Measurements from ENCODE around the gene ROR2. TPM values are rescaled to one million over a fixed set of nuclear protein-coding genes. Genes with fewer than 3 reads are reported as not detected.

The ROR2 gene
- total and polyA plus RNA-seq, 2 donors: 4.5 to 7.1 TPM

DNA sequence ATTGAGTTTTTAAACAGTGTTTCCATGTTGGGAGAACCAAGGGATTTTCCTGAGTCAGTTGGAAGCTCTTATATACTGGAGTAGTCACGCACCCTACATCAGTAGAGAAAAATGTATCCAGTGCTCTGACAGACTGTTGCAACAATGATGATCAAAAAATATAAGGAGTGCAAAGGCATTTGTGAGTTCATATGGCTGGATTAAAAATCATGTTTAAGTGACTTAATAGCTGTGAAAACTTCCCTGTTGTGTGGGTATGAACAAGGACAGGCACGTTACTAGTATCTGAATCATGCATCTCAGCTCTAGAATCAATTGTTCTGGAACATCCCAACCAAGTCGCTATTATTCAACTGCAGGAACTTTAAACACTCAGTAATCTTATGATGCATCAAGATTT lies 229.7 kb downstream of the ROR2 start:
- Histone ChIP-seq H3K27ac (ENCODE audit: low read depth in 1 of 2, low read length in 1 of 2) (no peak overlapping the region), H3K36me3 (ENCODE audit: control insufficient read depth in 2 of 2, insufficient read depth in 2 of 2, low read length in 1 of 2) (no peaks in the 10 kb centered on the region), H3K27me3 (ENCODE audit: control insufficient read depth in 2 of 2, insufficient read depth in 1 of 2, low read length in 1 of 2) (peaks cover 0 to 22% of the 10 kb centered on the region in 2 donors), H3K9me3 (ENCODE audit: control insufficient read depth in 2 of 2, insufficient read depth in 1 of 2, low read length in 1 of 2) (no peaks in the 10 kb centered on the region), H3K4me1 (ENCODE audit: control insufficient read depth in 2 of 2, insufficient read depth in 2 of 2, low read length in 2 of 2) (no peaks in the 10 kb centered on the region), H3K4me3 (ENCODE audit: low read length in 2 of 2) (no peak overlapping the region)
- DNase-seq (ENCODE audit: low read depth in 6 of 9, low spot score in 9 of 9): no peak
- 80% methylated on average over 3 of the region's 3 CpGs for WGBS

DNA sequence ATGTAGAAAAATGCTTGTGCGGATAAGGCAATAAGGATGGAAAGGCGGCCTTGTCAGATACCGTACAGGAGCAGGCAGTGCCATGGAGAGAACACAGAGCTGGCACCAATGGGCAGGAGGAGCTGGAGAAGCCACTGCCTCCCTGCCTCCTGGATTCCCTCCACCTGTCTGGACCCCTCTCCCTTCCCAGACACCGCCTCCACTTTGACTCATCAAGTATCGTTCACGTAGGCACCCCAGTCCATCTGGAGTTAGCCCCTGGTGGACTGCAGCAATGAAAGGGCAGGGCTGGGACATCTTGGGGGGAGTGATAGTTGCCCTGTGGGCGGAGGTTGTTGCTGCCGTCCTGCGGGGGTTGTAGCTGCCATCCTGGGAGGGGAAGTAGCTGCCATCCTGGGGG lies 232.0 kb downstream of the ROR2 start:
- Histone ChIP-seq H3K36me3 (ENCODE audit: control insufficient read depth in 2 of 2, insufficient read depth in 2 of 2, low read length in 1 of 2) (no peaks in the 10 kb centered on the region), H3K9me3 (ENCODE audit: control insufficient read depth in 2 of 2, insufficient read depth in 1 of 2, low read length in 1 of 2) (no peaks in the 10 kb centered on the region), H3K27ac (ENCODE audit: low read depth in 1 of 2, low read length in 1 of 2) (no peak overlapping the region), H3K27me3 (ENCODE audit: control insufficient read depth in 2 of 2, insufficient read depth in 1 of 2, low read length in 1 of 2) (peaks cover 0 to 24% of the 10 kb centered on the region in 2 donors), H3K4me3 (ENCODE audit: low read length in 2 of 2) (no peak overlapping the region), H3K4me1 (ENCODE audit: control insufficient read depth in 2 of 2, insufficient read depth in 2 of 2, low read length in 2 of 2) (no peaks in the 10 kb centered on the region)
- no peak for DNase-seq (ENCODE audit: low read depth in 6 of 9, low spot score in 9 of 9)
- WGBS: 89% methylated on average over 9 of the region's 9 CpGs

DNA sequence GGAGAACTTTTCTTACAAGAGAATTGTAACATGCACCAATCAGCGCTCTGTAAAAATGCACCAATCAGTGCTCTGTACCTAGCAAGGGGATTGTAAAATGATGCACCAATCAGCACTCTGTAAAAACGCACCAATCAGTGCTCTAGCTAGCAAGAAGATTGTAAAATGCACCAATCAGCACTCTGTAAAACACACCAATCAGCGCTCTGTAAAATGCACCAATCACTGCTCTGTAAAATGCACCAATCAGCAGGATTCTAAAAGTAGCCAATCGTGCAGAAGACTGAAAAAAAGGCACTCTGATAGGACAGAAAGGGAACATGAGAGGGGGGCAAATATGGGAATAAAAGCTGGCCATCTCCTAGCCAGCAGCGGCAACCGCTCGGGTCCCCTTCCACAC lies 233.2 kb downstream of the ROR2 start:
- Histone ChIP-seq H3K36me3 (ENCODE audit: control insufficient read depth in 2 of 2, insufficient read depth in 2 of 2, low read length in 1 of 2) (no peaks in the 10 kb centered on the region), H3K4me1 (ENCODE audit: control insufficient read depth in 2 of 2, insufficient read depth in 2 of 2, low read length in 2 of 2) (peaks cover 0 to 5% of the 10 kb centered on the region in 2 donors), H3K27ac (ENCODE audit: low read depth in 1 of 2, low read length in 1 of 2) (no peak overlapping the region), H3K27me3 (ENCODE audit: control insufficient read depth in 2 of 2, insufficient read depth in 1 of 2, low read length in 1 of 2) (peaks cover 0 to 22% of the 10 kb centered on the region in 2 donors), H3K9me3 (ENCODE audit: control insufficient read depth in 2 of 2, insufficient read depth in 1 of 2, low read length in 1 of 2) (no peaks in the 10 kb centered on the region), H3K4me3 (ENCODE audit: low read length in 2 of 2) (no peak overlapping the region)
- no peak for DNase-seq (ENCODE audit: low read depth in 6 of 9, low spot score in 9 of 9)
- 96% methylated on average over 7 of the region's 7 CpGs for WGBS

DNA sequence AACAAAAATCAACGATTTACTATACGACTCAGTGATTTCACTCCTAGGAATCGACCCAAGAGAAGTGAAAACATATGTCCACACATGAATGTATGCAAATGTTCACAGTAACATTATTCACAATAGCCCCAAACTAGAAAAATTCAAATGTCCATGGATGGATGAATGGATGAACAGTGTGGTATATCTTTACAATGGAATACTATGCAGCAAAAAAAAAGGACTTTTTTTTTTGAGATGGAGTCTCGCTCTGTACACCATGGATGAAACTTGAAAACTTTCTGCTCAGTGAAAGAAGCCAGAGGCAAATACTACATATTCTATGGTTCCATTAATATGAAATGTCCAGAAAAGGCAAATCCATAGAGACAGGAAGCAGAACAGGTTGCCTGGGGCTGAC lies 233.8 kb downstream of the ROR2 start:
- no peak overlapping the region for H3K27ac ChIP-seq (ENCODE audit: low read depth in 1 of 2, low read length in 1 of 2)
- H3K4me1 ChIP-seq (ENCODE audit: control insufficient read depth in 2 of 2, insufficient read depth in 2 of 2, low read length in 2 of 2): peaks cover 0 to 6% of the 10 kb centered on the region in 2 donors
- 96% methylated on average over 4 of the region's 4 CpGs for WGBS
- H3K9me3 ChIP-seq (ENCODE audit: control insufficient read depth in 2 of 2, insufficient read depth in 1 of 2, low read length in 1 of 2): no peaks in the 10 kb centered on the region
- H3K4me3 ChIP-seq (ENCODE audit: low read length in 2 of 2): no peak overlapping the region
- no peak for DNase-seq (ENCODE audit: low read depth in 6 of 9, low spot score in 9 of 9)
- H3K27me3 ChIP-seq (ENCODE audit: control insufficient read depth in 2 of 2, insufficient read depth in 1 of 2, low read length in 1 of 2): peaks cover 0 to 20% of the 10 kb centered on the region in 2 donors
- H3K36me3 ChIP-seq (ENCODE audit: control insufficient read depth in 2 of 2, insufficient read depth in 2 of 2, low read length in 1 of 2): no peaks in the 10 kb centered on the region

DNA sequence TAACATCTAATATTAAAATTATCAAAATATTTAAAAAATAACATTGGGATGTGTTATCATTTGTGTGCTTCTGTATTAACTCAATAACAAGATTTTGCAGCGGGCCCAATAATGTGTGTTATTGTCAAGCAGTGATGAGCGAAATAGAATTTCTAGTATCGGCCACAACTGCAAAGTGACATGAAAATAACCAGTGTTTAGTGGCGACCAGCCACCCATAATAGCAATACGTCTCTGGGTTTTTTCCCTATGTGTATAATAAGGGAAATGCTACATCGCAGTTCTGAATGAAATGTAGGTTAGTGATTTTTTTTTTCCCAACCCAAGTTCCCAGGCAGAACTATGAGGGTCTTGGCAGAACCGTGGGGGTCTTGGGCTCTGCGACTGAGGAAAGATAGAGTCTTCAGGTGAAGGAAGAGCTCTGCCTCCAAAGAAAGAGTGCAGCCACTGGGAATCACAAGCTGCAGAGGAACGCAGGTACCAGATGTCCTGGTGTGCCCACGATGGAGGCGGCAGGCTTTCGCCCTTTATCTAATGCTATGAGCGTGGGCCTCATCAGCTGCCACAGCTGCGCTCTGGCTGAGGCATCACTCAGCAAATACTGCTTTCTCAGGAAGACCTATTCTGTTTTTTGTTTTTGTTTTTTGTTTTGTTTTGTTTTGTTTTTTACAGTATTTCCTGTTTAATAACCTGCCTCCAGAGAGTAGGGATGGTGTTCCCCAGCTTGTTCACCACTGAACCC lies 235.0 kb downstream of the ROR2 start:
- no peak overlapping the region for H3K27ac ChIP-seq (ENCODE audit: low read depth in 1 of 2, low read length in 1 of 2)
- no peak for DNase-seq (ENCODE audit: low read depth in 6 of 9, low spot score in 9 of 9)
- H3K9me3 ChIP-seq (ENCODE audit: control insufficient read depth in 2 of 2, insufficient read depth in 1 of 2, low read length in 1 of 2): no peaks in the 10 kb centered on the region
- peaks cover 0 to 12% of the 10 kb centered on the region in 2 donors for H3K27me3 ChIP-seq (ENCODE audit: control insufficient read depth in 2 of 2, insufficient read depth in 1 of 2, low read length in 1 of 2)
- H3K4me1 ChIP-seq (ENCODE audit: control insufficient read depth in 2 of 2, insufficient read depth in 2 of 2, low read length in 2 of 2): peaks cover 0 to 6% of the 10 kb centered on the region in 2 donors
- H3K4me3 ChIP-seq (ENCODE audit: low read length in 2 of 2): no peak overlapping the region
- 95% methylated on average over 14 of the region's 14 CpGs for WGBS
- no peaks in the 10 kb centered on the region for H3K36me3 ChIP-seq (ENCODE audit: control insufficient read depth in 2 of 2, insufficient read depth in 2 of 2, low read length in 1 of 2)

DNA sequence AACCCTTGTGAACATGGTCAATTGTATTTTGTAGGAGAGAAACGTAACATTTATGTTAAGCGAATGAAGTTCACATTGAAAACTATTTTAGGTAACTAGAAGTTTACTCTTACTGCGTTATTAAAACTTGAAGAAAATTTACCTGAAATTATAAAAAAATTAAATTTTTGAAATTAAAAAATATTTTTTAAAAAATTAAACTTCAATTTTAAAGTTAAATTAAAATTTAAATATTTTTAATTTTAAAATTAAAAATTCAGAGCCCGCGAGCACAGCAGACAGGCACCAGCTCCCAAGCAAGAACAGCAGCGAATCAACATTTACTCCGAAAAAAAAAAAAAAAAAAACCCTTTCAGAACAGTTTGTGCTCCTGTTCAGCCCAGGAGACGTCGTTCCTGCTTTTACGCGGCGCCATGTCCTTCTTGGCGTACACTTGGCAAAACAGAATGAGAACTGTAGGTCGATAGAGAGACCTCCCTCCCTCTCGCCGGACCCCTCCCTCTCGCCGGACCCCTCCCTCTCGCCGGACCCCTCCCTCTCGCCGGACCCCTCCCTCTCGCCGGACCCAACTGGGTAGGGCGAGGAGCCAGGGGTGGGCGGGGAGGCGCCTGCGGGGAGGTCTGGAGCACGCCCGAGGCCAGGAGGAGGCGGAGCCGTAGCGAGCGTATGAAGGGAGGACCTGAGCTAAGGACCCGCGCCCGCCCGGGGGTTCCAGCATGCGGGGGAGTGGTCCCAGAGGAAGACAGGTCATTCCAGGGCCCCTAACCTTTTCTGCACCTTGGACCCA lies 235.8 kb downstream of the ROR2 start:
- Histone ChIP-seq H3K27me3 (ENCODE audit: control insufficient read depth in 2 of 2, insufficient read depth in 1 of 2, low read length in 1 of 2) (peaks cover 0 to 11% of the 10 kb centered on the region in 2 donors), H3K27ac (ENCODE audit: low read depth in 1 of 2, low read length in 1 of 2) (no peak overlapping the region)
- DNase-seq (ENCODE audit: low read depth in 6 of 9, low spot score in 9 of 9): peak in 2 of 9 donors; percentile 9 to 40

DNA sequence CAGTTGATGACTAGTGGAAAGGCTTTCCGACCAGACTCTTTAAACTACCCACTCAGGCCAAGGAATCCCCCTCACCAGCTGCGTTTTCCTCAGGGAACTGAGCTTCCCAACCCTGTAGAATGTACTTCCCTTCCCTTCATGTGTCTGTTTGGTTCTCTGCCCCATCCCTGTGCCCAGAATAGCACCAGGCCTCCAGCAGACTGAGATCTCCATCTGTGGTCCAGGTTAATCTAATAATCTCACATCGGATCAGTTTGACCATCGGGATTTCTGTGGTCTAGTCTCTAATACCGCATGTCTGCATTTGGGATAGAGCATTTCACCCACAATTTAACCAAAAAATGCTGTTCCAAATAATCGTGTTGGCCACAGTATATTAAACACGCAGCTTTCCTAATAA lies 237.2 kb downstream of the ROR2 start:
- Histone ChIP-seq H3K27me3 (ENCODE audit: control insufficient read depth in 2 of 2, insufficient read depth in 1 of 2, low read length in 1 of 2) (peaks cover 0 to 3% of the 10 kb centered on the region in 2 donors), H3K27ac (ENCODE audit: low read depth in 1 of 2, low read length in 1 of 2) (no peak overlapping the region), H3K9me3 (ENCODE audit: control insufficient read depth in 2 of 2, insufficient read depth in 1 of 2, low read length in 1 of 2) (no peaks in the 10 kb centered on the region), H3K4me1 (ENCODE audit: control insufficient read depth in 2 of 2, insufficient read depth in 2 of 2, low read length in 2 of 2) (peaks cover 0 to 6% of the 10 kb centered on the region in 2 donors), H3K36me3 (ENCODE audit: control insufficient read depth in 2 of 2, insufficient read depth in 2 of 2, low read length in 1 of 2) (no peaks in the 10 kb centered on the region), H3K4me3 (ENCODE audit: low read length in 2 of 2) (no peak overlapping the region)
- WGBS: 96% methylated on average over 7 of the region's 7 CpGs
- no peak for DNase-seq (ENCODE audit: low read depth in 6 of 9, low spot score in 9 of 9)

More for the DNA sequence above, 235.8 kb downstream of the ROR2 start:
- Histone ChIP-seq H3K36me3 (ENCODE audit: control insufficient read depth in 2 of 2, insufficient read depth in 2 of 2, low read length in 1 of 2) (no peaks in the 10 kb centered on the region), H3K4me1 (ENCODE audit: control insufficient read depth in 2 of 2, insufficient read depth in 2 of 2, low read length in 2 of 2) (peaks cover 0 to 6% of the 10 kb centered on the region in 2 donors), H3K4me3 (ENCODE audit: low read length in 2 of 2) (peak overlapping the region; percentile 16 to 23), H3K9me3 (ENCODE audit: control insufficient read depth in 2 of 2, insufficient read depth in 1 of 2, low read length in 1 of 2) (no peaks in the 10 kb centered on the region)
- 45% methylated on average over 39 of the region's 39 CpGs for WGBS

DNA sequence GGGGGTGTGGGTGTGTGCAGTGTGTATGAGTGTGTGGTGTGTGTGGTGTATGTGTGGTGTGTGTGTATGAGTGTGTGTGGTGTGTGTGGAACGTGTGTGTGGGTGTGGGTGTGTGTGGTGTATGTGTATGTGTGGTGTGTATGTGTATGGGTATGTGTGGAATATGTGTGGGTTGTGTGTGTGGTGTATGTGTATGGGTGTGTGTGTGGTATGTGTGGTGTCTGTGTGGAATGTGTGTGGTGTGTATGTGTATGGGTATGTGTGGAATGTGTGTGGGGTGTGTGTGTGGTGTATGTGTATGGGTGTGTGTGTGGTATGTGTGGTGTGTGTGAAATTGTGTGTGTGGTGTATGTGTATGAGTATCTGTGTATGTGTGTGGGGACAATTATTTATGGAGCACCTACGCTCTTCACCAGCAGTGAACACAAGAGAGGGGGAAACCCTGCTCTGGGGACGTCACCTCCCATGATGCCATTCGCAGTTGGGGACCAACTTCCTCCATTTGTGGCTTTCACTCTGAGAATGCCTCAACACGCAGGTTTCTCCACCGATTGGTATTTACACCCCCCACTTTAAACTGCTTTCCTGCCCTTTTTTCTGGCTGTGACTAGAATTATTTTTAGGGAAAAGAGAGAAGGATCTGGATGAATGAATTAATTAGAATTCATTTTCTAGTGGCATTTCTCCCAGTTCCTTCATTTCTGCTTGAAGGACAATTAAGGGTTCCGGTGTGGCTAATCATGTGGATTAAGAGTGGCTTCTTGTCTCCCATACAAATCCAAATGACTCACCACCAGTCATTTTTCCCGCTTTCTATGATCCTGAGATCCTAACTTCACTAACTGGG lies 238.1 kb downstream of the ROR2 start:
- WGBS: 37% methylated on average over 8 of the region's 8 CpGs
- H3K27me3 ChIP-seq (ENCODE audit: control insufficient read depth in 2 of 2, insufficient read depth in 1 of 2, low read length in 1 of 2): peaks cover 0 to 3% of the 10 kb centered on the region in 2 donors
- H3K4me1 ChIP-seq (ENCODE audit: control insufficient read depth in 2 of 2, insufficient read depth in 2 of 2, low read length in 2 of 2): peaks cover 0 to 6% of the 10 kb centered on the region in 2 donors
- H3K27ac ChIP-seq (ENCODE audit: low read depth in 1 of 2, low read length in 1 of 2): peak overlapping the region in 1 of 2 donors; percentile 62
- no peaks in the 10 kb centered on the region for H3K9me3 ChIP-seq (ENCODE audit: control insufficient read depth in 2 of 2, insufficient read depth in 1 of 2, low read length in 1 of 2)
- H3K36me3 ChIP-seq (ENCODE audit: control insufficient read depth in 2 of 2, insufficient read depth in 2 of 2, low read length in 1 of 2): no peaks in the 10 kb centered on the region
- DNase-seq (ENCODE audit: low read depth in 6 of 9, low spot score in 9 of 9): peak in 8 of 9 donors; percentile 24 to 80 (median 48)
- H3K4me3 ChIP-seq (ENCODE audit: low read length in 2 of 2): no peak overlapping the region
